T1000 (cell line): Measurements from ENCODE around the gene KRT24.

Experiments used
- DNase-seq: peaks from one replicate; lab custom pipeline; 2025; ENCODE audit warnings: mixed read lengths; lab: John Stamatoyannopoulos, UW

Gene KRT24

DNA sequence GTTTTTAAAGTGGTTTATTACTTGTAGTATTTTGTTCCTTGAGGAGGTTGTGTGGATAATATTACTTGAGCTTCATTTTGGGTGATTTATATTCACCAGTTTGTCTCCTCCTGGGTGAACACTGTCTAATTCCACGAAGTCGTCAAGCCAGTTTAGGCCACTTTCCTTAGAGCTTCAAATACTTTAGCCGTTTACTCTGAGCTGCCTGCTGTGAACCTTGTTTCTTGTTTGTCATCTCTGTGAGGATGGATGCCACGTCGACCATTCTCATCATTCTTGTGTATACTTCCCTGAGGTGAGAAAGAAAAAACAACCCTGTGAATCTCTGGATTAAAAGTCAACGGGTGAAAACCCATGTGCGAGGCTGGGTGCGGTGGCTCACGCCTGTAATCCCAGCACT lies 9.0 kb downstream of the KRT24 start:
- no peak for DNase-seq

DNA sequence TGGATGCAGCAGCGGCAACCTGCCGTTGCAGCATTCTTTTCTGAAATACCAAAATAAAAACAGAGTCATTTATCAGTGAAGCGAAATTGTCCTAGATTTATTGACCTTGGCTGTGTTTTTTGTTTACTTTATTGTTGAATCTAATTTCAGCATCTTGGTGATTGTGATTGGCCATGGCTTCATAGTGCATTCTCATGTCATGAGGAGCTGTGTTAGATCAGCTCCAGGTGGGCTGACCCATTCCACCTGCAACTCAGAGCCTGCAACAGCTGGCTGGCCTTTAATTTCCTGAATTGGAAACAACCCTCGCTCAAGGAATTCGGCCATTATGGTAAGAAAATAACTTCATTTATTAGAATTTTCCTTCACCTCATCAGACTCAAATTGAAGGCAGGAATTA lies 16.4 kb downstream of the KRT24 start:
- DNase-seq = no peak

DNA sequence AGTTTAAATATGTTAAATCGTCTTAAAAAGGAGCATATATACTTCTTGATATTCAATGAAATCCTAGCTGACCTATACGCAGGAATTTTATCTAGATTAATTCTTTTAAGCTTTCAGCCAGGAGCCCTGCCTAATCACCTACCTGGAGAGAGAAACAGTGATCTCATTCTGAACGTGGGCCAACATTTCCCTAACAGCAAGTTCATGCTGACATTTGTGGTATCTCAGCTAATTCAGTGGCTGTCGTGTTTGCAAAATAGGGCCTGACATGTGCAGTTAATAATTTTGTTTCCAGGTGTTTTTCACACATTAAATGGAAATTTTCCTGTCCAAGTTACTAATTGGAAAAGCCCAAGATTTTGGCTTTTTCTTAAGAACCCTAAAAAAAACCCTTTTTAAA lies 17.4 kb downstream of the KRT24 start:
- no peak for DNase-seq

DNA sequence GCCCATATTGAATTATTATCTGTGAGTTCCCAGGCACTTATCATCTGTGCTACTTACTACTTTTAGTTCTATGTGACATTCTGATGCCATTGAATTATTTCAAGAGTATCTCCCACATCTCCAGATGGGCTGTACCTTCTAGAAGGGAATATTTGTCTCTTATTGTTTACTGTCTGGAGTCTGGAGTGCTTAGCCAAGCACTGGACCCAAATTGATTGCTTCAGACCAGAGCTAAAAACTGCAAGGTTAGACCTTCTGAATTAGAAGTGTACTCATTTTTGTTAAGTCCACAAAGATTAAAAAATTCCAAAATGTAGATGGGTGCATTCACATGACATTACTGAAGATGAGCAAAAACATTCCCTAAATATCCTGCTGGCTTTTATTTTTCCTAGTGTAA lies 22.6 kb downstream of the KRT24 start:
- DNase-seq = no peak

DNA sequence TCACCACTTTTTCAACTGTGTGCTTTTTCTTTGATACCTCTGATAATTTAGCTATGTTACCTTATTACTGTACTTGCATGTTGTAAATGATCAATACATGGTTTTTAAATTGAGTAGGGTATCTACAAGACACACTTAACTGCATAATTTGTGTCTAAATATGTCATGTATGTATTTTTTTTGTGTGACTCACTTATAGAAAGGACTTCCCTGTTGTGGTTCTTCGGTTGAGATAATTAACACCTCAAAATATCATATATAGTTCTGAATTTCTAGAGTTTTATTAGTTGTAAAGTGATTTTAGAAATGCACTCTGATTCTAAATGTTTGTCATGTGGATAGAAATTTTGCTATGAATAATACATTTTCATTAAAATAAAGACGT lies 24.0 kb downstream of the KRT24 start:
- DNase-seq = no peak

DNA sequence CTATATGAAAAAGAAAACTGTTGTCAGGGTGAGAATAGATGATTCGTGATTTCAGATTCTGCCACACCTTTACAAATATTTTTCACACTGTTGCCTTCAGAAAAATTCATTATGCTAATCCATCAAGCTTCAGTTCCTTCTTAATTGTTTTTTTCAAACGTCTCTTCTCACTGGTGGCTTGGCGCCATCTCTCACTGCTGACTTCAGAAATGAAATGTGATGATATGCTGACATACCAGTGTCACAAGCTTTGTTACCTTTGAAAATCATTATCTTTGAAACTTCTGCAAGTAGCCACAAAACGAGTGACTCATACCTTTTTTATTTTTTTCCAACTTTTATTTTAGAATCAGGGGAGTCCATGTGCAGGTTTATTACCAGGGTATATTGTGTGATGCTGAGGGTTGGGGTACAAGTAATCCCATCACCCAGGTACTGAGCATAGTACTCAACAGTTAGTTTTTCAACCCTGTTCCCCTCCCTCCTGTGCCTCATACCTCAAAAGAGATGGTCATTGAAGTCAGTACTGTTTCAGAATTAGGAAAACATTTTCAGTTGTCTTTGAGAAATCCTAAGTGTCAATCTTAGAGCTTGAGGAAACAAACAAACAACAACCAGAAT lies 24.5 kb downstream of the KRT24 start:
- no peak for DNase-seq

DNA sequence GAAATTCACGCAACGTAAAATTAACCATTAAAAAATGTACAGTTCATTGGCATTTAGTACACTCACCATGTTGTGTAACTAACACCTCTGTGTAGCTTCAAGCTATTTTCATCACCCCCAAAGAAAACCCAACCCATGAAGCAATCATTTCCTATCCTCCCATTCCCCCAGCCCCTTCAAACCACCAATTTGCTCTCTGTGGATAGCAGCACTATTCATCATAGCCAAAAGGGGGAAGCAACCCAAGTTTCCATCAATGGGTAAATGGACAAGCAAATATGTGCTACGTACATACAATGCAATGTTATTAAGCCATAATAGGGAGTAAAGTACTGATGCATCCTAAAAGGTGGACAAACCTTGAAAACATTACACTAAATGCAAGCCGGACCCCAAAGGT lies 27.6 kb downstream of the KRT24 start:
- DNase-seq = no peak

DNA sequence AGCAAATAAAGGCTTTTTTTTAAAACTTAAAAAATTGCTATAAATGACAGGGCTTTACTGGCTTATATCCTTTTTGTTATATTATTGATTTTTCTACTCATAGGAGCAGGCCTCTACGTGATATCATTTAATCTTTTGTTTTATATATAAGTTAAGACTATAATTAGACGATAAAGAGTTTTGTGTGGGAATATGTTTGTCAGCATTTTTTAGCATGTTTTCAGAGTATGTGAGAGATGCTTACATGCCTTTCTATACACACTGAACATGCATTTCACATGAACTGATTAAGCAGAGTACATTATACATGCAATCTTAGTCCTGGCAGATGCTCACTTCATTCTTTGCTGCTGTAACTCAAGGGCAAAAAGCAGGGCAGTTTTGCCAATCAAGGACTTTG lies 30.9 kb downstream of the KRT24 start:
- no peak for DNase-seq

DNA sequence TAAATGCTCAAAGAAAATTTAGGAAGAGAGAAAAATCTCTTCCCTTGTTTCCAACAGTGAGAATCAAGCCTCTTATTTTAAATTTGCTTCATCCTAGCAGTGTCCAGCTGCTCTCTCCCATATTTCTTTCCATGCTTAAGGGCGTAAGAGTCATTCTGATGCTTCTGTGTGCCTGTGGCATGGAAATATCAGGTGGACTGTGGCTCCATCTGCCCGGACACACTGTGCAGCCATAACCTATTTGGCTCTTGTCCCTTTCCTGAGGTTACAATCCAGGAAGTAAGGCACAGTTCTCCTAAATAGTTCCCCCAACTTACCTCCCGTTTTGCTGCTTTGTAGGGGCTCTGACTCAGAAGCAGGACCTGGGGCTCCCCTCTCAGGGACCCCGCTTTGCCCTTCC lies 32.3 kb downstream of the KRT24 start:
- no peak for DNase-seq

DNA sequence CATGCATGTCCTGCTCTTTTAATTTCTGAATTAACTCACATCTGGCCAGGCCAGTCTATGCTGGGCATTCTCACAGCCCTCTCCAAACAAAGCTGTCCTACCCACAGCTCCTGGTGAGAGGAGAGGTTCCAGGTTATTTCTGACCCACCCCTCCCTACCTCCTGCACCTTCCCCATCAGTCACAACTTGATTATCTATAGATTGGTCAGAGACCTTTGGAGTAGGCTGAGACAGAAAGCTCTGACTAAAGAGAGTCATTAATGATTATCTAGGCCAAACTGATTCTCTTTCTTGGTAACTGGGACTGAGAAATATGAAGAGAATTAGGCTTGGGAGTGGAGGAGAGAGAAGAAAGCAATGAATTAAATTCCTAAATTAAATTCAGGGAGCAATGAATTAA lies 37.2 kb downstream of the KRT24 start:
- DNase-seq = no peak

DNA sequence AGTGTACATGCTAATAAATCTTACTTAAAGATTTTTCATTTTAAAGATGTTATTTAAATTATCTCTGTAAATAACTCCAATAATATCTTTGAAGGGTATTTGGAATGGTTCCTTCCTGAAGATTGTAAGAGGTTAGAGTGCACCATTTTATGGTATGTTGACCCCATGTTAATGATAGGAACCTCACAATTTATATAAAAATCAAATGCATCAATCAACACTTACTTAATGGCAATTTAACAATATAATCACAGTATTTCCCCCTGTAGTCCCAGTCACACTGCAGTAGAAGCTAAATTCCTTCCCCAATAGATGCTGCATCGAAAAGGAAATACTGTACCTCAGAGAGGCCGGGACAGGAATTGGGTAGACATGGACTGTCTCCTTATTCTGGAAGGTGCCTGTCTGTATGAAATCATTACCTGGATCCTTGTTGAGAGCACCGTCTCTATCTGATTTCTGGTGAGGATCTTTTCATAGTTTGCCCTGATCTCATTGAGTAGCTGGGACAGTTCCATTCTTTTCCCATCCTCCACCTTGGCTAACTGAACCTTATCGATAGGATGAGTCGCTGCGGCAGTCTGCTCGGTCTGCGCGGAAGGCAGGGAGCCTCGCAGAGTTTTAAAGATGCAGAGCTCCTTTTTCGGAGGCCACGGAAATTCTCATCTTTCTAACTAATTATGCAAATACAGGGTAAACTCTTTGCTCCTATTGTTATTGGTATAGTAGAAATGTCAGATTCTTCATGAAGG lies 38.8 kb downstream of the KRT24 start, which contains the start of gene KRT222:
KRT222 (minus strand) TSS at position 596 of the 752 bp plus-strand sequence; CDS start at position 518, 78 bp downstream.
- no peak for DNase-seq

DNA sequence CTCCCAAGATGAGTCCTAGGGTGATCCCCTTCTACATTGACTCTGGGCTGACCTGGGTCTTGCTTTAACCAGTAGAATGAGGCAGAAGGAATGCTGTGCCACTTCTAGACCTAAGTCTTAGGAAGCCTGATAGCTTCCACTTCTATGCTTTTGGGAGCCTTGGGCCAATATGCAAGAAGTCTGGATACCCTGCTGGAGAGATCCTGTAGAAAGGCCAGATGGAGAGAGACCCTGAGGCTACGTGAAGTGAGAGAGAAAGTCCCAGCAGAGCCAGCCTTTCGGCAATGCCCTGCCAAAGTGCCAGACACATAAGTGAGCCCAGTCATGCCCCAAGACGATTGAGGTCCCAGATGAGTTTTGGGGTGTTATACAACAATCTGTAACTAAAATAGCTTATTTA lies 40.3 kb downstream of the KRT24 start:
- DNase-seq = no peak

DNA sequence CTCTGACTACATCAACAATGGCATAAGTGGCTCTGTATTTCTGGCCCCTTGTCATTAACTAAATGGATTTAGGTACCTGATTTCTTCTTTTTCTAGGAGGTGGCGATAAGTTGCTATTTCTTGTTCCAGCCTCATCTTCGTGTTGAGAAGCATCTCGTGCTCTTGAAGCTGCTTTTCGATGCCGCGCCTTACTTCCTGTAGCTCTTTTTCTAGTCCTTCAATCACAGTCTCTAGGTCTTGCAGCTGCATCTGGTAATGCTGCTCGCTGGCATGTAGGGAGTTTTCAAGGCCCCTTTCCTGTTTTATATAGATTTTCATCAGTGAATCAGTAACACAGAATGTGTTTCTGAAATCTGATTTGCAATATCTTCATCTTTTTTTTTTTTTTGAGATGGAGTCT lies 43.6 kb downstream of the KRT24 start:
- DNase-seq = no peak

DNA sequence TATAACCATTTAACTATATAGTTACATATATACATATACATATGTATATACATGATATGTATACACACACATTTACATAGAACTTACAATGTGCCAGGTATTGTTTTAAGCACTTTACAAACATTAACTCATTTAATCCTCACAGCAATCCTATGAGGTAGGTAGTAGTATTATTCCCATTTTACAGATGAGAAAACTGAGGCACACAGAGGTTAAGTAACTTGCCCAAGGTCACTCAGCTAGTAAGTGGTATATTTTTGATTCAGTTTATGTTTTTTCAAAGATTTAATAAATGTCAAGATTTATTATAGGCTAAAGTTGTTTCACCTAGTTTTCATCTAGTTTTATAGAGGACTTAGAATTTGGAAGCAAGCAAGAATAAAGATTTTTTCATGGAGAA lies 45.2 kb downstream of the KRT24 start:
- DNase-seq = no peak

DNA sequence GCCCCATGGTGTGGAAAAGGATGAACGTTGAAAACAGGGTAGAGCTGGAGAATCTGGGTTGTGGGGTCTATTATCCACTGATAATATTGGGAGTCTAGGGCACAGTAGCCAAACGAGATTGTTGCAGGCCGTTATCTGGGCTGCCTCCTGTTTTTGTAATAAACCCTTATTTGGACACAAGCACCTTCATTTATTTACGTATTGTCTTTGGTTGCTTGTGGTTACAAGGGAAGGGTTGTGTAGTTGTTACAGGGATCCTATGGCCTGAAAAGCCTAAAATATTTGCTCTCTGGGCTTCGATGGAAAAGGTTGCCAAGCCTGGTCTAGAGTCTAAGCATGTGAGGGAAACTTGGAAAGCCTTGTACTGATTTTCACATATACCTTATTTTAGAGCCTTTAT lies 51.6 kb downstream of the KRT24 start:
- no peak for DNase-seq

DNA sequence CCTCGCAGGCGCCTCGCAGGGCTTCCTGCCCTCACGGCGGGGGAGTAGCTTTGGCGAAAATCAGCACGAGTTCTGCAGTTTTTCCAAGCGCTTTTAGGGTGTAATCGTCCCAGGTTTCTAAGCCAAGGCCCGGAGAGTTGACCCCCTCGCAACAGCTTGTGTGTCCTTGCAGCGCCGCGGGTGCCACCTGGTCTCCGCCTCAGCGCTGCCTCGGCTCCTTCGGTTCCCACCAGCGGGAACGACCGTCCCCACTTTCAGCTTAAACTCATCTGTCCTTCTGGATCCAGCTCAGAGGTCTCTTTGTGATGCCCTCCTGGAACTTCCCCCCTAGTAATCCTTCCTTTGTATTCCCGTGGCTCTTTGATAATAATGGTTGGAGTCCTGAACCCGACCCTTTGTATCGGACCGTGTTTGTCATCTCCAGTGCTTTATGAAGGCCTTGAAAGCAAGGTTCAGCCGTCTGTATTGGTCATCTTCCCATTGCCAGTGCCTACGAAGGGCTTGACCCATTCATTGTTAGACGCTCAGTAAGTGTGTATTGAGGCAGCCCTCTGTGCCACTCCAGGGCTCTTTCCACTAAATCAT lies 55.1 kb downstream of the KRT24 start:
- DNase-seq = no peak
